HG03060 (cell line): ENCODE measurements around the gene TMC1.
"Not testable (repeated sequence)": the region's sequence is repeated elsewhere in the genome, so short reads cannot be mapped to it uniquely, and the experiment has no call there.

Experiments used
- ATAC-seq: cut with Tn5 transposase; IDR thresholded peaks from one replicate; pipeline ENCODE4 v1.9.1; 2021; ENCODE audit warnings: low read depth, moderate number of reproducible peaks; ENCODE audit not compliant: unreplicated experiment

The TMC1 gene

DNA sequence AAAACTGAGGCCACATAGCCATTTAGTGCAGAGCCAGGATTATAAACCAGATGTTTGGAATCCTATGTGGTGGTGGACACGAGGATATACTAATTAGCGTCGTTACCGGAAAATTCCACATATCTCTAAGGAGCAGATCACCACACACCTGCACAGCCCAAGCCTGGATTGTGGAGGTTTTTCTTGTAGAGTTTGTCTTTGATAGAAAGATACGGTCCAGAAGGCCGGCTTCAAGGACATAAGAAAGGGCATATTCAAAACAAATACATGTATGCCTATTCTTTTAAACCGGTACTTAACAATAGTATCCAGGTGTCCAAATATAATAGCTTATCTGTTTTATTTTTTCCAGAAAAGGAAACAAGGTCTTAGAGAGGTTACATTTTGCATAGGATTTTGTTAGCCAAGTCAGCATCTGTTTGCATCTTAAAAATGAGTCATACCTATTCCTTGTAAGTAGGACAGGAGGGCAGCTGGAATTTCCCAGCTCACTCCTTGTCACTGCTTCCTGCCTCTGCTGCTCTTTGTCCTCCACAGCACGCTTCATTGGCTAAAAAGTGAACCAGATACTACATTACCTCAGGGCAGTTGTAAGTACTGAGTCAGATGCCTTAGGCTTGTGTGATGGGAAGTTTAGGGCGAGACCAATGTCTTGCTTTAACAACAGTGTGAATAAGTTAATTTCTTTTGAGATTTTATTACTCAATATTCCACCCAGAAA lies 3.6 kb downstream of the TMC1 start:
- no peak for ATAC-seq

DNA sequence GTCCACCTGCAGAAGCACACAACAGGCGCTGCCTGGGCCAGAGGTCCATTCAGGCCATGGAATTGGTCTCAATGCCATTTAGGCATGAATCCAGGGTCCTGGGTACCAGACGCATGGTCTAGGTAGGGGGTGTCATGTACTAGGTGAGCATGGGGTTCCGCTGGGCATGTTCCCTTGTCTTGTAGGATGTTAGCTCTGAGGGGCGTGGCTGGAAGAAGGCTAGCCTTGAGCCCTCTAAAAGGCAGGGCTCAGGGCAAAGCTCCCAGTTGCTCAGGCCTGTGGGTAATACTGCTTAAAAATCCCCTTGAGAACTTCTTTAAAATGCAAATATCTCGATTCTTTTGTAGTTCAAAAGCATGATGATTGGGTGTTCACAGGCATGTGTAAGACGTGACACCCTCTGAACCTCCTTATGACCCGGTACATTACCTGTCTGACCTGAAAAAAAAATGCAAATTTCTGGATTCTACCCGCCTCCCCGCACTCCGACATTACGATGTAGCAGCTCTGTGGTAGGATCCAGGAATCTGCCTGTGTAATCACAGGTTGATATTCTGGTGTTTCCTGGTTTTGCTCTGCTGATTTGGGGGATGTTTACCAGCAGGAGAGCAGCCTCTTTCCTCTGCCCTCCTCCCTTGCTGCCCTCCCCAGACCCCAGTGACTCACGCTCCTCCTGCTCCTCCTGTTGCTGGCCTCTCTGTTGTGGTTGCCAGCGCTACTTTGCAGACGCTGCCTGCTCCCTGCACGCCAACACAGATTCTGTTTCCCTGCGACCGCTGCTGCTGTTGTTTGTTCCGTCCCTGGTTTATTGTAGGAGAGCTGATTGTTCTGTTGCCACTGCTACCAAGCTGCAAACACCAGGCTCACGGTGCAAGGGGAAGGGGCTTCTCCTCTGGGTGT lies 5.7 kb downstream of the TMC1 start:
- peak; percentile 59 for ATAC-seq

DNA sequence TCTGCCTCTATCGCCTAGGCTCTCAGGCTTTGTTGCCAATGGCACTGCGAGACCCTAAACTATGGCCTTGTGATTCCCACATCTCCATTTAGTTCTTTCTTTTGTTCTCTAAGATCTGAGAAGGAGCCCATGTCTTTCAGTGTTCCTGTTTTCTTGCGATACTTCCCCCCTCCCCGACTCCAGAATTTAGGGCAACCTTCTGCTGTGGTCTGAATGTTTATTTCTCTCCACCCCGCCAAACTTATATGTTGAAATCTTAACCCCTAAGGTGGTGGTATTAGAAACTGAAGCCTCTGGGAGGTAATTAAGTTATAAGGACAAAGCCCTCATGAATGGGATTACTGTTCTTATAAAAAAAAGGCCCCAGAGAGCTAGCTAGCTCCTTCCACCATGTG lies 6.4 kb downstream of the TMC1 start:
- ATAC-seq = no peak

DNA sequence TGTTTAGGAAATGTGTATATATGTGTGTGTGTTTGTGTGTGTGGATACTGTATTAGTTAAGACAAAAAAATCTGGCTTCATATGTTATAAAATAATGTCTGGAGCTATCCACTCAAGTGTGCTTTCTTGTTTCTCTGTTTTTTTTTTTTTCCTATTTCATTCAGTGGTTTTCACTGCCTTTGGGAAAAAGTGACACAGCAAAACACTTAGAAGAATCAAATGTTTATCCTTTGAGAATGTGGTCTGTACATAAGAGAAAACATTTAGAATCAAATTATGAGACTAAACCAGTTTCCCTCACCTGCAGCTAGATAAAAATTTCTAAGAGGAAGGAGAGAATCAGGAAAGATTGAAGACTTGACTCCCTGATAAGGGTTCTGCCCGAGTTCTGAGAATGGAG lies 8.1 kb downstream of the TMC1 start:
- no peak for ATAC-seq

DNA sequence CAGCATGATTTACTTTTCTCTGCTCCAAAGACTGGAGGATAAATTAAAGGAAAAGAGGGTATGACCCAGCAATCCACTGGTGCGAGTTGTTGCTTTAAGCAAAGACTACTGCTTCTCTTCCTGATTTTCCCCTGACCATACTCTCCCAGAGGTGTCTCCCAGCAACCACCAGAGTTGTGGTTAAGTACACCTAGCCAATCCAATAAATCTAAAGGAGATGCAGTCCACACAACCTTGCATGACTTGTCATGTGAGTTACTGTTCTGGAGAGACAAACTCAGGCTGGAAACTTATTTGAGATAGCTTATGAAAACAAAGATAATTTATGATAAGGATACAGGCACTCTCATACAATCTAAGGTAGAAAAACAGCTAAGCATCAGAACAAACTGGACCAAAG lies 11.9 kb downstream of the TMC1 start:
- ATAC-seq = no peak

DNA sequence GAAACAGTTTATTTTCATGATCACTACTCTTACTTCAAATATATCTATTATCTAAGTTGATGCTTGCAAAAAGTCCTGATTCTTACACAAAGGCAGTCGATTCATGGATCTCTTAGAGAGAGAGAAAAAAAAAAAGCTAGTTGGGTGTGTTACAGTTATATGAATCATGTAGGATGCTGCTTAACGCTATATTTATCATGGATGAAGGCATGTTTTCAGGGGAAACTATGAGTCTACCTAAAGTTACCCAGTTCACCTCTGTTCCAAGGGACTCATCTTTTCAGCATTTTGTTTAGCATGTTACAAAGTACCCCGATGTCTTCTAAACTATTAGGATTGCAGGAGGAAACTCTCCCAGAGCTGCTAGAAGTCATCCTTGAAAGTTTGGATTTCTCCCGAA lies 13.5 kb downstream of the TMC1 start:
- ATAC-seq = no peak

DNA sequence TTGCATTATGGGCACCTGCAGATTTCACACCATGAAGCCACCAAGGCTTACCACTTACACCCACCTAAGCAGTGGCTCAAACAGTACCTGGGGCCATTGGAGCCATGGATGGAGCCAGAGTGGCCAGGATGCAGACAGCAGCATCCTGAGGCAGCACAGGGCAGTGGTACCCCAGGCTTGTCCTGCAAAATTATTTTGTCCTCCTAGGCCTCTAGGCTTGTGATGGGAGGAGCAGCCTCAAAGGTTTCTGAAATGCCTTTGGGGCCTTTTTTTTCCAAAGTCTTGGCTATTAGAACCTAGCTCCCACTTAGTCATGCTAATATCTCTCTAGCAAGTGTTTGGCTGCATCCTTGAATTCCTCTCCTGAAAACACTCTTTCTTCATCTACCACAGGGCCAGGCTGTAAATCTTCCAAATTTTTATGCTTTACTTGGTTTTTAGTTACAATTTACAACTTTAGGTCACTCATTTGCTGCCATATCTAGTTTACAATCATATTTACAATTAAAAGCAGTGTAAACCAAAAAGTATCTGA lies 15.7 kb downstream of the TMC1 start:
- ATAC-seq = no peak

DNA sequence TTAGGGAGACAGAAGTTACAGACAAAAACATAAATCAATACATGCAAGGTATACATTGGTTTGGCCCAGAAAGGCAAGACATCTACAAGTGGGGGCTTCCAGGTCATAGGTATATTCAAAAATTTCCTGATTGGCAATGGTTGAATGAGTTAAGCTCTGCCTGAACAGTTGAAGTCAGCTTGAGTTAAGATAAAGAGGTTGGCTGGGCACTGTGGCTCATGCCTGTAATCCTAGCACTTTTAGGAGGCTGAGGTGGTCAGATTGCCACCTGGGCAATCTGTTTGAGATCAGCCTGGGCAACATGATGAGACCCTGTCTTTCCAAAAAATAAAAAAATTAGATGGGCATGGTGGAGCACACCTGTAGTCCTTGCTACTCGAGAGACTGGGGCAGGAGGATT lies 16.3 kb downstream of the TMC1 start:
- no peak for ATAC-seq

DNA sequence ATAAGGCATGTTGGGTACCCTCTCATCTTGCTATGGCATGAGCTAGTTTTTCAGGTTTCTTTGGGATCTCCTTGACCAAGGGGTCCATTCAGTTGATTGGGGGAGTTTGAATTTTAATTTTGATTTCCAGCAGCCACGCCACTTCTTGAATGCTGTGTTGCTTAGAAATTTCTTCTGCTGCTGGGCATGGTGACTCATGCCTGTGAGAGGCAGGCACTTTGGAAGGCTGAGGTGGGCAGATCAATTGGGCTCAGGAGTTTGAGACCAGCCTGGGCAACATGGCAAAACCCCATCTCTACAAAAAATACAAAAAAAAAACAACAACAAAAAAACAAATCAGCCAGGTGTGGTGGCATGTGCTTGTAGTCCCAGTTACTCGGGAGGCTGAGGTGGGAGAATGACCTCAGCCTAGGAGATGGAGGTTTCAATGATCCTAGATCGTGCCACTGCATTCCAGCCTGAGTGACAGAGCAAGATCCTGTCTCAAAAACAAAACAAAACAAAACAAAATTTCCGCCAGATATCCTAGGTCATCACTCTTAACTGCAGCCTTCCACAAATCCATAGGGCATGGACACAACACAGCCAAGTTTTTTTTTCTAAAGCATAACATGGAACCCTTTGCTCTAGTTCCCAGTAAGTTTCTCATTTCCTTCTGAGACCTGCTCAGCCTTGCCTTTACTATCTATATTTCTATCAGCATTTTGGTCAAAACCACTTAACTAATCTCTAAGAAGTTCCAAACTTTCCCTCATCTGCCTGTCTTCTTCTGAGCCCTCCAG lies 17.7 kb downstream of the TMC1 start:
- ATAC-seq = no peak

DNA sequence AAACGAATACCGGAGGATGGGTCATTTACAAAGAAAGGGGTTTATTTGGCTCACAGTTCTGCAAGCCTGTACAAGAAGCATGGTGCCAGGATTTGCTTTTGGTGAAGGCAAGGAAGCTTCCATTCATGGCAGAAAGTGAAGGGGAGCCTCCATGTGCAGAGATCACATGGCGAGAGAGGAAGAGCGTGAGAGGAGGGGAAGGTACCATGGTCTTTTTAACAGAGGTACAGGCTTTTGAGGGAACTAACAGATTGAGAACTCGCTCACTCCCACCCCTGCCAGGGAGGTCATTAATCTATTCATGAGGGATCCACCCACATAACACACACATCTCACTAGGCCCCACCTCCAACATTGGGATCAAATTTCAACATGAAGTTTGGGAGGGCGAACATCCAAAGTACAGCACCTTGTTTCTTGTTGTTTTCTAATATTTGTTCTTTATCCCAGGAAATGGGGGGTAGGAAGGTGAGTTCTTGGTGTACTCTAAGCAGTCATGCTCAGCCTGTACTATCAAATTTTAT lies 18.5 kb downstream of the TMC1 start:
- ATAC-seq = no peak

DNA sequence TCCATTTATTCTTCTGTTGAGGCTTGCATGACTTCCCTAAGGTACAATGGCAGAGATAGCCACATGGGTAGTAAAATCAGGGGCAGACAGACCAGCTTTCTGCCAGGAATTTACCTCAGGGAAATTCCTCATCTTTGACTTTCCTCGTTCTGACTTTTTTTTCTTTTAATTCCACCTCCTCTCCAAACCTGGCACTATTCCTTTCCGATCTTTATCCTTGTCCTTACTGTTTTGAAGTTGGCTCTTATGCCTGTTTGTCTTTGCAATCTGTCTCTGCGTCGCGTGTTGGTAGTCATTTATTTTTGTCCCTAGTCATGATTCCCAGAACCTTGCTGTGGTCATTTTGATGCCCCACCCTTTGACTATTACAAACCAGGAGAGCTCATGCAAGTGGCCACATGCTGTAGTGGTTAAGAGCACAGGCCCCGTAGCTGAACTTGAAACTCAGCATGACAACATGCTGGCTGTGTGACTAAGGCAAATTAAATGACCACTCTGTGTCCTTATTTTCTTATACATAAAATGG lies 19.0 kb downstream of the TMC1 start:
- ATAC-seq = no peak

DNA sequence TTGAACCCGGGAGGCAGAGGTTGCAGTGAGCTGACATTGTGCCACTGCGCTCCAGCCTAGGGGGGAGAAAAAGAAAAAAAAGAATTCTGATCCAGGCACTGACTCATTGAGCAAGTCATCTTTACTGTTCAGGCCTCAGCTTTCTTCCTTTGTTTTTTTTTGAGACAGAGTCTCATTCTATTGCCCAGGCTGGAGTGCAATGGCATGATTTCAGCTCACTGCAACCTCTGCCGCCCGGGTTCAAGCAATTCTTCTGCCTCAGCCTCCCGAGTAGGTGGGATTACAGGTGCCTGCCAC lies 21.1 kb downstream of the TMC1 start:
- ATAC-seq = not testable (repeated sequence)

DNA sequence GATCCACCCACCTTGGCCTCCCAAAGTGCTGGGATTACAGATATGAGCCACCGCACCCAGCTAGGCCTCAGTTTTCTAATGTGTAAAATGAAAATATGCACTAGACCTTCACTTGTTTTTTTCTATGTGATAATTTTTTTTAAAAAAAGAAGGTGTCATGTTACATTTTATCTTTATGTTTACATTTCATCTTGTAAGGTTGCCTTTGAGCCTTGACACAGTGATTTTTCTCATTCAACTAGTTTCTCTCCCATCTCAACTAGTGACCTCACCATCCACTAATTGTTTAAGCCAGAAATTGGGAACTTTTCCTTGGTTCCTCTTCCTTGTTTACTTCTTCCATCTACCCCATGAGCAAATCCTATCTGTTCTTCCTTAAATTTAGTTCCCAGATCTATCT lies 21.5 kb downstream of the TMC1 start:
- ATAC-seq = no peak

DNA sequence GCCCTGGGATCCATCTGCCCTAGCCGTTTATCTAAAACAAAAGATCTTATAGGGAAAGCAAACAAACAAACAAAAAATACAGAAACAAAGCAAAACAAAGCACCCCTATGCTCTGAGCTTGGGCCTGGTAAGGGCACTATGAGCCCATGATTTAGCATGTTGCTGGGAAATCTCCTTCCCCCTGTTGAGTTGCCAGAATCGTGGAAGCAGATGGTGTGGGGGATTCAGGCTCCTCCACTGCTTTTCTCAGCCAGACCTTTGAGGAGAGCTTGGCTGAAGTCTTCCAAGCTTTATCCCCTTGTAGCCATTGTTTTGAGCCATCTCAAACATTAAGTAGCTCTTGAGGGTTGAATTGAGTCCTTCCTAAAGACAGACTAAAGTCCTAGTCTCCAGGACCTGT lies 29.9 kb downstream of the TMC1 start:
- no peak for ATAC-seq

DNA sequence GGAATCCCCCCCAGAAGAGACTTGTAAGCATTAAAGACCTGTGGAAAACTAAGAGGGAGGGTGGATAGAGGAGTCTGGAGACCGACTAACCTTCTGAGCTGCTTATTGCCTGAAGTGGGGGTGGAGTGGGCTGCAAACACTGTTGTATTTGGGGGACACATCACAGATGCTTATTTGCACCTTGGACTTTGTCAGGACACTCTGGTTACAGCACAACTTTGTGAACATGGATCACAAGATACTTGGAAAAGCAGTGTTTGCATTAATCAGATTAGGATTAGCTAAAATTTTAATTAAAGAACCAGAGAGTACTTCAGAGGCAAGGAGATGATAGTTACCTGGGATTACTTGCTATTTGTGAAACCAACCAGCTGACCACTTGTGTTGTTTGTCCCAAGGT lies 30.9 kb downstream of the TMC1 start:
- no peak for ATAC-seq

DNA sequence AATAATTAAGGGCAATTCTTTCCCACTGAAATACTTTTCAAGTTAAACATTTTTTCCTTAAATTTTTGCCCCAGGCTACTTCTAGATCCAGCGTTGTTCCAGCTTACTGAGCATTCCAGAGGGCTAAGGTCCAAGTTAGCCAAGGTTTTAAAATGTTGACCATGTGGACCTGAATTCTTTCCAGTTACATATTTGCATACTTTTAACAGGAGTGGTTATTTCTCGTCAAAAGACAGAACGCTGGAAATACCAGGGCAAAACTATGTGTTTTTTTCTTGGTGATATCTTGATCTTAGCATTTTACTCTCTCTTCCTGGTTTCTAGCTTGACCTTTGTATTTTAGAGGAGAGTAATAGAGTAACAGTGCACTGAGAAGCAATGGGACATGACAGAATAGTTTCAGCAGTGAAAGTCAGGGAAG lies 32.8 kb downstream of the TMC1 start:
- ATAC-seq = no peak

DNA sequence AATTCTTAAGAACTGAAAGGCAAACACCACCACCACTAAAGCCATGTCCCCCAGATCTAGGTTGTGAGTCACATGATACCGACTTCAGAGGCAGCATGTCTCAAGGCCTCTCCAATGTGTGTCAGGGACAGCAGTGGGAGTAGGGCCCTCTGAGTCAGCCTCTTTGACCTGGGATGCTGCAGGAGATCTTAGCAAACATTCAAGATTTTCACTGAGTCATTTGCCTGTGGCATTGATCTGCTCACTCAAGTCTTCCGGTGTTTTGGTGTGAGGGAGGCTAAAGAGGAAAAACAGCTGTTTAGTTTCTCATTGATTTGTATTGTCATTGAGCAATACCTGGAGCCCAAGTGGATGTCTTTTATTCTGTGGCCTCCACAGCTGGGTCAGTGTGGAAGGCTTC lies 36.1 kb downstream of the TMC1 start:
- no peak for ATAC-seq

DNA sequence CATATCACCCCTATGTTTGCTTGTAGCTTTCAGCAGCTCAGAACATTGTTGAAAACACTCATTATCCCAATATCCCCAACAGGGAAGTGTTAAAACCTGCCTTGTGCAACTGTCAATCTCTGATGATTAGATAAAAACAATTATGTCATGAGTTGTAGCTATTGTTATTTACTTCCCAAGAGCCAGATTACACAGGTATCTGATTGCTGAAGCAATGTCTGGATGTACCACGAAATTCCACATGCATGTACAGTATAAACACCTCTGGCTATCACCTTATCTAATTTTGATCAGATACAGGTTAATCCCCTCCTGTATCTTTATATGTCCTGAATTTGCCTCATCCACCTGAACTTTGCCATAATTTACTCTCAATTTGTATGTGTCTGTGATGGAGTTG lies 38.7 kb downstream of the TMC1 start:
- no peak for ATAC-seq

DNA sequence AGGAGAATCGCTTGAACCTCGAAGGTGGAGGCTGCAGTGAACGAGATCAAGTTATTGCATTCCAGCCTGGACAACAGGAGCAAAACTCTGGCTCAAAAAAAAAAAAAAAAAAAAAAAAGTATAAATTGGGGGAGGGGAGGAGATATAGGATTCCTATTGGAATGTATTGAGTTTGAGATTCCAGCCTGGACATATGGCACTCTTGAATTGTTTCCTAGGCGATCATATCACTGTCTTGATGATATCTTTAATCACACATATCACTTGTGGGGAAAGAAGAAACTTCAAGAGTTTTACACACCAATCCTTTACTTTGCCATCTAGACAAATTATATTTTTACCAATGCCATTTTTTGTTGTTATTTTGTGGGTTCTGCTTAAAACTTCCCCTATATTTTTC lies 42.4 kb downstream of the TMC1 start:
- no peak for ATAC-seq

DNA sequence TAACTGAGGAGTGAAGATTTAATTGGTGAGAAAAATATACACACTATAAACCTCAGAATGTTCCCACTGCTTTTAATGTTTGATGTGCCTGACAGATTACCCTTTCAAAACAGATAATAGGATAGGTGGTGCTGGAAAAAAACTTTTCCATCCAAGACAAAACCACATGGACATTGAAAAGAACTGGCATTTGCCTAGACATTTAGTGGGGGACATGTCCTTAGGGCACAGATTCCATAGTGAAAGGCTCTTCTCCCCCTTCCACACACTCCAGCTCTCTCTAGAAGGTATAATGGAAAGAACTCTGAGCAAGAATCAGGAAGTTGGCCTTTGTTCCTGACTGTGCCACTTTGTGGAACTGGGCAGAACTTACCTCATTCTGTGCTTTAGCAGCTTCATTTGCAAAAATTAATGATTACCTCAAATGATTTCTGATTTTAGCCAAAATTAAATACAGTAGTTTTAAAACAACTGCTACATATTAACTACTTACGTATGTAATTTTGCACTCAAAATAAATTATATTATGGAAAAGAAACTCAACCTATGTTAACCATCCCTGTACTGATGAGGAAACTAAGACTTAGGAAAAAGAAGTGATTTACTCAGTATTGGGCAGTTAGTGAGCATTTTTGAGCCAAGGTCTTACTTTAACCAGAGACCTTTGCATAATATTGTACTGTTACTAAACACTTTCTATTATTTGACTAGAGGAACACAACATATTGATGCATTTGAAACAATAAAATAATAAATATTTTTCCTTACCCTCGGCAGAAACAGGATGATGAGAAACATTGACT lies 43.3 kb downstream of the TMC1 start:
- ATAC-seq = no peak
